Natural killer cell (primary cell): ENCODE measurements around the gene MACROD2. TPM values are rescaled to one million over a fixed set of nuclear protein-coding genes. Genes with fewer than 3 reads are reported as not detected.

Source experiments
- ATAC-seq, 3 donors: fragments of 150-1000 bp in 2 of 3; fragments of 200-7000 bp in 1 of 3; cut with Tn5 transposase; 1 replicate in 1 of 3; 2 replicates in 2 of 3; pipeline ENCODE4 v1.10.0; 2021; ENCODE audit warnings: mild to moderate bottlenecking in 2 of 3, moderate library complexity in 2 of 3
- DNase-seq, 2 donors: peaks; one replicate each; pipeline versions ENCODE4 v3.0.0 to v3.0.0-alpha.2; 2013 to 2021; ENCODE audit warnings: mixed read lengths in 1 of 2
- H3K27ac ChIP-seq: one replicate; pipeline ENCODE4 v1.5.1; 2013; ENCODE audit warnings: mild to moderate bottlenecking, low read length
- H3K27me3 ChIP-seq: one replicate; pipeline ENCODE4 v1.6.1; 2013; ENCODE audit warnings: low read length; ENCODE audit not compliant: control insufficient read depth, insufficient read depth
- H3K36me3 ChIP-seq: one replicate; pipeline ENCODE4 v1.6.1; 2013; ENCODE audit warnings: low read length; ENCODE audit not compliant: control insufficient read depth, insufficient read depth
- H3K4me1 ChIP-seq: one replicate; pipeline ENCODE4 v1.6.1; 2013; ENCODE audit warnings: low read length; ENCODE audit not compliant: control insufficient read depth, insufficient read depth
- H3K4me3 ChIP-seq: one replicate; pipeline ENCODE4 v1.5.1; 2013; ENCODE audit warnings: low read length
- H3K9me3 ChIP-seq: one replicate; pipeline ENCODE4 v1.6.1; 2013; ENCODE audit warnings: low read length; ENCODE audit not compliant: control insufficient read depth, insufficient read depth
- H3K27ac Mint-ChIP-seq, 2 donors: one replicate each; pipeline ENCODE4 v1.8.0; 2022; ENCODE audit warnings: mild to moderate bottlenecking in 2 of 2, mixed read lengths in 2 of 2, moderate library complexity in 1 of 2
- H3K27me3 Mint-ChIP-seq, 2 donors: one replicate each; pipeline ENCODE4 v1.8.0; 2022; ENCODE audit warnings: low read depth in 2 of 2, mixed read lengths in 2 of 2
- H3K36me3 Mint-ChIP-seq: one replicate; pipeline ENCODE4 v1.8.0; 2022; ENCODE audit warnings: mixed read lengths
- H3K4me1 Mint-ChIP-seq, 2 donors: one replicate each; pipeline ENCODE4 v1.8.0; 2022; ENCODE audit warnings: mixed read lengths in 2 of 2
- H3K4me3 Mint-ChIP-seq: one replicate; pipeline ENCODE4 v1.8.0; 2022; ENCODE audit warnings: mild to moderate bottlenecking, moderate library complexity, mixed read lengths
- H3K9me3 Mint-ChIP-seq, 2 donors: one replicate each; pipeline ENCODE4 v1.8.0; 2022; ENCODE audit warnings: mixed read lengths in 2 of 2
- WGBS: methylation state at CpG from one replicate; pipeline ENCODE4 v1.1.7; 2013; ENCODE audit warnings: missing lambda C conversion rate; ENCODE audit not compliant: insufficient coverage; 5-methylcytosine and 5-hydroxymethylcytosine counted together
- intact Hi-C: fragments of 100-400 bp; cut with micrococcal nuclease; formaldehyde crosslinking; loops from one replicate; pipeline ENCODE4 v1.14.2; 2022
- total RNA-seq, 4 donors: library from RNA; stranded (reverse); fragments of 120-200 nt in 1 of 4; gene quantifications; one replicate each; pipeline versions ENCODE4 v1.2.3 to v1.2.4, GENCODE V29; 2013 to 2022
- TF ChIP-seq, protein P1 (sequence below): fragments of 200-600 bp; IDR thresholded peaks from one replicate; pipeline ENCODE4 v1.8.0; 2022; ENCODE audit warnings: antibody characterized with exemption

The MACROD2 gene
- total RNA-seq, 3 donors from 2014 or later (not counting 1 experiment from before 2014, with no cell fraction given) = 0.19 to 0.88 TPM; not detected in 1

DNA sequence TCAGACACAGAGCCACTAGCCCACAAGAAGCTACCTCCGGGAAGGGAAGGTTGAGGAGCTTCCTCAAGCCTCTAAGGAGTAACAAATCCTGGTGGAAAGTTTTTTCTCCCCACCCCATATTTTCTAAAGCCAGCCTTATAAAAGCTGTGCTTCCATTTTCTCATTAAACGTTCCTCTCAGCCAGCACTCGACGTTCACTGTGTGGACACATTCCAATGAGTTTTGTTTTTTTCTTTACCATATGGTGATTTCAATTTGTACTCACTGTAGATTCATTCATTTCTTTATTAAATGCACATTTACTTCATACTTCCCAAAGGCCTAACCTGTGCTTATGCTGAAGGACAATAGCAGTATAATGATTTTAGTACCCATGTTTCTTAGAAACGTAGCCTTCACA is 536.5 kb downstream of the MACROD2 start:
- ATAC-seq (no peak), DNase-seq (no peak)
- H3K4me1 ChIP-seq = no peaks in the 10 kb centered on the region
- no peaks in the 10 kb centered on the region for H3K4me1 Mint-ChIP-seq
- peaks cover 4% of the 10 kb centered on the region for H3K9me3 ChIP-seq
- peaks cover 9 to 16% of the 10 kb centered on the region in 2 donors for H3K9me3 Mint-ChIP-seq
- H3K4me3 Mint-ChIP-seq = no peak overlapping the region
- peaks cover 6% of the 10 kb centered on the region for H3K36me3 Mint-ChIP-seq
- intact Hi-C loops = no loop called here
- no peaks in the 10 kb centered on the region for H3K36me3 ChIP-seq
- TF ChIP-seq, protein P1, sequence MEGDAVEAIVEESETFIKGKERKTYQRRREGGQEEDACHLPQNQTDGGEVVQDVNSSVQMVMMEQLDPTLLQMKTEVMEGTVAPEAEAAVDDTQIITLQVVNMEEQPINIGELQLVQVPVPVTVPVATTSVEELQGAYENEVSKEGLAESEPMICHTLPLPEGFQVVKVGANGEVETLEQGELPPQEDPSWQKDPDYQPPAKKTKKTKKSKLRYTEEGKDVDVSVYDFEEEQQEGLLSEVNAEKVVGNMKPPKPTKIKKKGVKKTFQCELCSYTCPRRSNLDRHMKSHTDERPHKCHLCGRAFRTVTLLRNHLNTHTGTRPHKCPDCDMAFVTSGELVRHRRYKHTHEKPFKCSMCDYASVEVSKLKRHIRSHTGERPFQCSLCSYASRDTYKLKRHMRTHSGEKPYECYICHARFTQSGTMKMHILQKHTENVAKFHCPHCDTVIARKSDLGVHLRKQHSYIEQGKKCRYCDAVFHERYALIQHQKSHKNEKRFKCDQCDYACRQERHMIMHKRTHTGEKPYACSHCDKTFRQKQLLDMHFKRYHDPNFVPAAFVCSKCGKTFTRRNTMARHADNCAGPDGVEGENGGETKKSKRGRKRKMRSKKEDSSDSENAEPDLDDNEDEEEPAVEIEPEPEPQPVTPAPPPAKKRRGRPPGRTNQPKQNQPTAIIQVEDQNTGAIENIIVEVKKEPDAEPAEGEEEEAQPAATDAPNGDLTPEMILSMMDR = no peak
- H3K27ac Mint-ChIP-seq = no peak overlapping the region
- no peaks in the 10 kb centered on the region for H3K27me3 ChIP-seq
- no peaks in the 10 kb centered on the region for H3K27me3 Mint-ChIP-seq
- H3K27ac ChIP-seq = no peak overlapping the region
- no peak overlapping the region for H3K4me3 ChIP-seq
- 84% methylated on average over 4 of the region's 5 CpGs for WGBS

DNA sequence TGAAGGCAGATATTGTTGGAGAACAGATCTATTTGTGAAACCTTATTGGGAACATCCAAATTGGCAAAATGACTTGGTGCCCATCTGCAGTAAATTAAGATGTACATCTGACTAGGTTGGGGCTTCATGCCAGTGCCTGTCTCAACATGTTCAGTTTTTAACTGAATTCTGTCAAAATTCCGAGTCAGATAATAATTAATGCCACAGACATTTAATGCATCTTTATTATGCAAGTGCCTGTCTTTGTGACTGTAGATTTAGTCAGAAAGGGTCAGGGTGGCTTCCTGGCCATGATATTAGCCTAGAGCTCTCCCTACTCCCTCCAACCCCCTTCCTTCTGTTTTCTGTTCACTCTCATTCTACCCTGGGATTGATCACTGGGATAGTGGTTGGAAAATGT is 541.4 kb downstream of the MACROD2 start:
- no peaks in the 10 kb centered on the region for H3K36me3 Mint-ChIP-seq
- Histone ChIP-seq H3K27ac (no peak overlapping the region), H3K27me3 (no peaks in the 10 kb centered on the region), H3K36me3 (no peaks in the 10 kb centered on the region), H3K4me3 (no peak overlapping the region), H3K9me3 (no peaks in the 10 kb centered on the region), H3K4me1 (no peaks in the 10 kb centered on the region)
- no peak for DNase-seq
- no peak for ATAC-seq
- WGBS = 57% methylated on average over 1 of the region's 1 CpG
- H3K9me3 Mint-ChIP-seq = peaks cover 14 to 19% of the 10 kb centered on the region in 2 donors
- TF ChIP-seq, protein P1 = no peak
- intact Hi-C loops = no loop called here
- no peak overlapping the region for H3K4me3 Mint-ChIP-seq
- no peaks in the 10 kb centered on the region for H3K27me3 Mint-ChIP-seq
- no peak overlapping the region for H3K27ac Mint-ChIP-seq
- no peaks in the 10 kb centered on the region for H3K4me1 Mint-ChIP-seq

DNA sequence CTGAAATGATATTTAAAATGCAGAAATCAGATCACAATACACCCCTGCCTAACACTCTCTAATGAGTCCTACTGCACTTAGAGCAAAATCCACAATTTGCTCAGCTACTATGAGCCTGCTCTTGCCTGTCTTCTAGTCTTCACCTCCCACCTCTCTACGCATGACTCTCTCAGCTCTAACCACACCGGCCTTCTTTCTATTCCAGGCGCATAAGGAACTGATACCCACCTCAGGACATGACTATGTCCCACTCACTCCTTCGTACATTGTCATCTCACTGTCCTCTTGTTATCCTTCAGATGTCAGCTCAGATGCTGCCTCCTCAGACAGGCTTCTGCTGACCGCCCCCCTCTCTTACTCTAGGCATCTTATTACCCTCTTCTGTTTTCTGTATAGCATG is 543.1 kb downstream of the MACROD2 start:
- ATAC-seq (no peak), DNase-seq (no peak)
- no peaks in the 10 kb centered on the region for H3K9me3 ChIP-seq
- intact Hi-C loops = no loop called here
- Mint-ChIP-seq H3K9me3 (peaks cover 16 to 19% of the 10 kb centered on the region in 2 donors), H3K27me3 (no peaks in the 10 kb centered on the region), H3K4me3 (no peak overlapping the region), H3K4me1 (no peaks in the 10 kb centered on the region), H3K27ac (no peak overlapping the region), H3K36me3 (no peaks in the 10 kb centered on the region)
- no peaks in the 10 kb centered on the region for H3K4me1 ChIP-seq
- H3K4me3 ChIP-seq = no peak overlapping the region
- H3K36me3 ChIP-seq = no peaks in the 10 kb centered on the region
- H3K27me3 ChIP-seq = no peaks in the 10 kb centered on the region
- no peak overlapping the region for H3K27ac ChIP-seq
- TF ChIP-seq, protein P1 = no peak
- WGBS = 87% methylated on average over 5 of the region's 5 CpGs

DNA sequence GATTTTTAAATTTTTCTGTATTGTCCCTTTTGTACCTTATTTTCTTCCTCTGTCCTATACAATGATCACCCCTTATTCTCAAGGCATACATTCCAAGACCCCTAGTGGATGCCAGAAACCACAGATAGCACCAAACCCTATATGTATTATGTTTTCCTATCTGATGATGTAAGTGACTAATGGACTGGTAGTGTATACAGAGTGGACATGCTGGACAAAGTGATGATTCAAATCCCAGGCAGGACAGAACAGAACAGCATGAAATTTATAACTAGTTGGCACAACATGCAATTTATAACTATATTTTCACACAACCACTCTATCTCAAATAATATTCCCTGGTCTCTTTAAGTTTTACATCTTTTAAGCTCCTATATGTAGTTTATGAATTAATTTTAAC is 547.7 kb downstream of the MACROD2 start:
- no peak overlapping the region for H3K4me3 ChIP-seq
- intact Hi-C loops = no loop called here
- DNase-seq (no peak), ATAC-seq (no peak)
- TF ChIP-seq, protein P1 = no peak
- no peak overlapping the region for H3K27ac ChIP-seq
- Mint-ChIP-seq H3K4me3 (no peak overlapping the region), H3K9me3 (peaks cover 17 to 25% of the 10 kb centered on the region in 2 donors), H3K36me3 (no peaks in the 10 kb centered on the region), H3K4me1 (no peaks in the 10 kb centered on the region), H3K27ac (no peak overlapping the region), H3K27me3 (no peaks in the 10 kb centered on the region)
- H3K27me3 ChIP-seq = no peaks in the 10 kb centered on the region
- no peaks in the 10 kb centered on the region for H3K4me1 ChIP-seq
- peaks cover 4% of the 10 kb centered on the region for H3K9me3 ChIP-seq
- H3K36me3 ChIP-seq = no peaks in the 10 kb centered on the region
